K562 (cell line): ENCODE results near the gene DCAF17. TPM values are rescaled to one million over a fixed set of nuclear protein-coding genes. Genes with fewer than 3 reads are reported as not detected.

Experiments used
- ARHGAP35 ChIP-seq: fragments of 450-650 bp; IDR thresholded peaks from 2 replicates; pipeline ENCODE4 v1.6.1; 2018; ENCODE audit not compliant: partially characterized antibody
- ASH1L ChIP-seq: fragments of 450-650 bp; IDR thresholded peaks from 2 replicates; pipeline ENCODE4 v1.6.1; 2018; ENCODE audit warnings: borderline replicate concordance, mild to moderate bottlenecking, low read depth; ENCODE audit not compliant: partially characterized antibody
- ATF1 ChIP-seq, 2 experiments: fragments of 450-650 bp in 1 of 2; IDR thresholded peaks; 2 replicates each; pipeline ENCODE4 v1.6.1; 2016; ENCODE audit warnings: missing compliant biosample characterization in 1 of 2, missing genetic modification characterization in 1 of 2
- DIDO1 ChIP-seq: fragments of 450-650 bp; IDR thresholded peaks from 2 replicates; pipeline ENCODE4 v1.6.1; 2016; ENCODE audit warnings: low read depth, missing biosample characterization, missing genetic modification characterization
- FIP1L1 ChIP-seq: fragments of 200-400 bp; formaldehyde crosslinking; IDR thresholded peaks from 2 replicates; pipeline ENCODE4 v1.6.1; 2018; ENCODE audit warnings: mild to moderate bottlenecking, low read depth, low read length; ENCODE audit not compliant: poor library complexity, severe bottlenecking
- HSF4 ChIP-seq: fragments of 250-450 bp; sonication (Bioruptor Pico); IDR thresholded peaks from 2 replicates; pipeline ENCODE4 v2.1.2; 2022; ENCODE audit warnings: mild to moderate bottlenecking, moderate library complexity, borderline replicate concordance
- KAT2B ChIP-seq: IDR thresholded peaks from one replicate; pipeline ENCODE4 v1.6.1; 2012; ENCODE audit warnings: low read depth, mild to moderate bottlenecking, control low read depth, inconsistent platforms, low read length, moderate library complexity
- MAZ ChIP-seq, 2 experiments: fragments of 450-650 bp in 1 of 2; sonication (generic) in 1 of 2; formaldehyde crosslinking; IDR thresholded peaks in 1 of 2; conservative IDR thresholded peaks in 1 of 2; 2 replicates each; pipeline versions ENCODE4 v1.4.0 to v1.5.0; 2020; ENCODE audit warnings: mild to moderate bottlenecking in 1 of 2, missing genetic modification reagents in 1 of 2
- NFXL1 ChIP-seq: fragments of 450-650 bp; formaldehyde crosslinking; IDR thresholded peaks from 2 replicates; pipeline ENCODE4 v1.4.0; 2021; ENCODE audit warnings: mild to moderate bottlenecking
- POLR2AphosphoS2 ChIP-seq: IDR thresholded peaks from 2 replicates; pipeline ENCODE4 v1.6.1; 2012; ENCODE audit warnings: low read length, improper control_type of control experiment
- POLR2AphosphoS5 ChIP-seq: IDR thresholded peaks from 2 replicates; pipeline ENCODE4 v1.6.1; 2011; ENCODE audit warnings: mild to moderate bottlenecking, low read depth, low read length, moderate library complexity; ENCODE audit not compliant: control insufficient read depth, insufficient read depth
- PTTG1 ChIP-seq: fragments of 450-650 bp; IDR thresholded peaks from 2 replicates; pipeline ENCODE4 v1.6.1; 2016; ENCODE audit warnings: low read depth, mild to moderate bottlenecking, missing genetic modification characterization, missing compliant biosample characterization
- RUNX1 ChIP-seq: sonication (generic); IDR thresholded peaks from 2 replicates; pipeline ENCODE4 v1.6.1; 2016; ENCODE audit warnings: antibody characterized with exemption, low read depth
- SMAD3 ChIP-seq: fragments of 450-650 bp; formaldehyde crosslinking; conservative IDR thresholded peaks from 2 replicates; pipeline ENCODE4 v1.4.0; 2020; ENCODE audit warnings: mild to moderate bottlenecking
- ZC3H11A ChIP-seq: IDR thresholded peaks from 2 replicates; pipeline ENCODE4 v1.6.1; 2012; ENCODE audit warnings: low read depth, low read length, improper control_type of control experiment
- ZNF23 ChIP-seq: fragments of 250-450 bp; sonication (Bioruptor Pico); IDR thresholded peaks from 2 replicates; pipeline ENCODE4 v1.4.0; 2020; ENCODE audit warnings: mild to moderate bottlenecking
- ZNF239 ChIP-seq: fragments of 250-450 bp; sonication (Bioruptor Pico); IDR thresholded peaks from 2 replicates; pipeline ENCODE4 v1.4.0; 2020; ENCODE audit warnings: mild to moderate bottlenecking
- ZNF551 ChIP-seq: fragments of 250-450 bp; sonication (Bioruptor Pico); IDR thresholded peaks from 2 replicates; pipeline ENCODE4 v1.5.0; 2021; ENCODE audit warnings: mild to moderate bottlenecking, moderate library complexity
- ZNF586 ChIP-seq: fragments of 450-650 bp; formaldehyde crosslinking; conservative IDR thresholded peaks from 2 replicates; pipeline ENCODE4 v1.4.0; 2020; ENCODE audit warnings: mild to moderate bottlenecking, moderate library complexity
- polyA plus RNA-seq, 8 experiments: library from polyadenylated mRNA; depleted of rRNA in 4 of 8; stranded (reverse) in 5 of 8; unstranded in 3 of 8; fragments of >200 nt; fragmentation: Nextera tagmentation in 2 of 8; fragmentation: Illumina TruSeq in 1 of 8; extraction: Ambion mirVana in 2 of 8; extraction: Trizol in 1 of 8; gene quantifications; 2 replicates each; pipeline versions ENCODE4 v1.2.1 to v1.2.3, GENCODE V29; 2011 to 2014; ENCODE audit warnings: inconsistent platforms in 1 of 8, missing spikeins in 1 of 8
- total RNA-seq, 7 experiments: library from RNA; depleted of rRNA in 6 of 7; stranded (reverse); fragments of >200 nt in 6 of 7; fragmentation: Illumina TruSeq in 2 of 7; extraction: Trizol in 2 of 7; gene quantifications; 2 replicates each; pipeline versions ENCODE4 v1.2.1 to v1.2.3, GENCODE V29; 2011 to 2021; ENCODE audit warnings: low replicate concordance in 1 of 7
- TF ChIP-seq, protein P1 (sequence below), 2 experiments: IDR thresholded peaks; 2 replicates each; pipeline ENCODE4 v1.6.1; 2012; ENCODE audit warnings: improper control_type of control experiment in 2 of 2, low read depth in 2 of 2, low read length in 2 of 2, borderline replicate concordance in 1 of 2
- TF ChIP-seq, protein P2 (sequence below): fragments of 450-650 bp; formaldehyde crosslinking; IDR thresholded peaks from 2 replicates; pipeline ENCODE4 v1.4.0; 2020; ENCODE audit warnings: mild to moderate bottlenecking, mixed read lengths
- TF ChIP-seq, protein P3 (sequence below): sonication (generic); formaldehyde crosslinking; IDR thresholded peaks from 2 replicates; pipeline ENCODE4 v1.8.1; 2022; ENCODE audit warnings: missing genetic modification reagents

DCAF17 gene
- total and polyA plus RNA-seq, 9 of the 15 experiments (the other 6 are each of a cell fraction or from before 2014, with no cell fraction given) = 10.0 to 38.5 (median 27.1) TPM

DNA sequence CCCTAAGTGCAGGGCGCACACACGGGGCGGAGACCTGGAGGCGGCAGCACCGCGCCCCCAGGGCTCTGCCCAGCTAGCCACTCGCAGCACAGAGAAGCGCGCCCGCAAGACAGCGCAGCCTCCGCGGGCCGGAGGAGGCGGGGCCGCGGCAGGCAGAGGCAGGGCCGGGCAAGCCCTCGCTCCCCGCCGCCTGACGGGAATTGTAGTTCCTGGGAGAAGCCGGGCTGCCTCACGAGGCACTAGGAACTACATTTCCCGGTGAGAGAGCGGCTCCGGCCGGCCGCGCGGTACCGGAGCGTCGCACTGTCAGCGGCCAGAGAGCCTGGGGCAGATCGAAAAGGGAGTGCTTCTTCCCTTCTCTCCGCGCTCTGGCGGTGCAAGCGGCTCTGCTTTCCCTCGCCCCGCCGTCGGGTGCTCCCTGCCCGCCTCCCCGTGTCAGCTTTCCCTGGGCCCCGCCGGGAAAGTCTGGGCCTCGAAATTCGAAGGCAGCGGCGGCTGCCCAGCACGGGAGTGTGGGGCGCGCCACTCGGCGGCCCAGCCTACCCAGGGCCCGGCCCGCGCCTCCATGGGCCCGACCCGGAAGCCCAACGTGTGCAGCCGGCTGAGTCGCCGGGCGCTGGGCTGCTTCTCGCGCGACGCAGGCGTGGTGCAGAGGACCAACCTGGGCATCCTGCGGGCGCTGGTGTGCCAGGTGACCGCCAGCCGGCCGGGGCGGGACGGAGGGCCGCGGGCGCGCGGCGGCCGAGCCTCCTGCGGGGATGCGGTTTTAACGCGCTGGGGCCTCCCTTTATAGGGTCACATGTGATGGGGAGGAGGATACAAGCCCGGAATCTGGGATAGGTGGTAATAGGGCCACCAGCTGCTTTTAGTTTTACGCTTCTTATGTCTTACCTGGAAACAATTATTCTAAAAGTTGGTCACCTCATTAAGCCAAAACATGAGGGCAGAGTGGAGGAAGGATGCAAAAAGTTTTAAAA, at the start of gene DCAF17 (continued):
- TF ChIP-seq, protein P1, sequence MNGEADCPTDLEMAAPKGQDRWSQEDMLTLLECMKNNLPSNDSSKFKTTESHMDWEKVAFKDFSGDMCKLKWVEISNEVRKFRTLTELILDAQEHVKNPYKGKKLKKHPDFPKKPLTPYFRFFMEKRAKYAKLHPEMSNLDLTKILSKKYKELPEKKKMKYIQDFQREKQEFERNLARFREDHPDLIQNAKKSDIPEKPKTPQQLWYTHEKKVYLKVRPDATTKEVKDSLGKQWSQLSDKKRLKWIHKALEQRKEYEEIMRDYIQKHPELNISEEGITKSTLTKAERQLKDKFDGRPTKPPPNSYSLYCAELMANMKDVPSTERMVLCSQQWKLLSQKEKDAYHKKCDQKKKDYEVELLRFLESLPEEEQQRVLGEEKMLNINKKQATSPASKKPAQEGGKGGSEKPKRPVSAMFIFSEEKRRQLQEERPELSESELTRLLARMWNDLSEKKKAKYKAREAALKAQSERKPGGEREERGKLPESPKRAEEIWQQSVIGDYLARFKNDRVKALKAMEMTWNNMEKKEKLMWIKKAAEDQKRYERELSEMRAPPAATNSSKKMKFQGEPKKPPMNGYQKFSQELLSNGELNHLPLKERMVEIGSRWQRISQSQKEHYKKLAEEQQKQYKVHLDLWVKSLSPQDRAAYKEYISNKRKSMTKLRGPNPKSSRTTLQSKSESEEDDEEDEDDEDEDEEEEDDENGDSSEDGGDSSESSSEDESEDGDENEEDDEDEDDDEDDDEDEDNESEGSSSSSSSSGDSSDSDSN (IDR thresholded peaks at IDR 0.05; ENCODE audit: borderline replicate concordance in 1 of 2, low read depth in 2 of 2, low read length in 2 of 2) = peak; percentile 89 to 92; a peak in 3 of 4 replicates
- TF ChIP-seq PTTG1 (tag) (no peak), POLR2AphosphoS2 (peak; percentile 43; the same call in 1 of the 2 replicates), ASH1L (no peak), ZNF239 (CRISPR knock-in tag) (no peak), POLR2AphosphoS5 (peak; percentile 54; the same call in 1 of the 2 replicates), ZNF586 (CRISPR knock-in tag) (no peak), HSF4 (CRISPR knock-in tag) (no peak), KAT2B (peak; percentile 77), SMAD3 (CRISPR knock-in tag) (peak; percentile 78; the same call in 1 of the 2 replicates), ZC3H11A (peak; percentile 54; the same call in 1 of the 2 replicates), ATF1 (CRISPR knock-in tag; IDR thresholded peaks at IDR 0.05) (peak; percentile 16; the same call in 1 of the 2 replicates), ATF1 (tag; IDR thresholded peaks at IDR 0.05) (peak; percentile 88), ZNF23 (CRISPR knock-in tag) (no peak), ARHGAP35 (no peak), NFXL1 (no peak), FIP1L1 (peak; percentile 99), DIDO1 (tag) (peak; percentile 41; the same call in 1 of the 2 replicates), ZNF551 (CRISPR knock-in tag) (no peak), MAZ (CRISPR knock-in tag; conservative IDR thresholded peaks at IDR 0.05 in 1 of 2, IDR thresholded peaks at IDR 0.05 in 1 of 2) (peak; percentile 82 to 92), RUNX1 (no peak; the same call in 1 of the 2 replicates)
- TF ChIP-seq, protein P2, sequence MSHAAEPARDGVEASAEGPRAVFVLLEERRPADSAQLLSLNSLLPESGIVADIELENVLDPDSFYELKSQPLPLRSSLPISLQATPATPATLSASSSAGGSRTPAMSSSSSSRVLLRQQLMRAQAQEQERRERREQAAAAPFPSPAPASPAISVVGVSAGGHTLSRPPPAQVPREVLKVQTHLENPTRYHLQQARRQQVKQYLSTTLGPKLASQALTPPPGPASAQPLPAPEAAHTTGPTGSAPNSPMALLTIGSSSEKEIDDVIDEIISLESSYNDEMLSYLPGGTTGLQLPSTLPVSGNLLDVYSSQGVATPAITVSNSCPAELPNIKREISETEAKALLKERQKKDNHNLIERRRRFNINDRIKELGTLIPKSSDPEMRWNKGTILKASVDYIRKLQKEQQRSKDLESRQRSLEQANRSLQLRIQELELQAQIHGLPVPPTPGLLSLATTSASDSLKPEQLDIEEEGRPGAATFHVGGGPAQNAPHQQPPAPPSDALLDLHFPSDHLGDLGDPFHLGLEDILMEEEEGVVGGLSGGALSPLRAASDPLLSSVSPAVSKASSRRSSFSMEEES (CRISPR knock-in tag) = no peak
- TF ChIP-seq, protein P3, sequence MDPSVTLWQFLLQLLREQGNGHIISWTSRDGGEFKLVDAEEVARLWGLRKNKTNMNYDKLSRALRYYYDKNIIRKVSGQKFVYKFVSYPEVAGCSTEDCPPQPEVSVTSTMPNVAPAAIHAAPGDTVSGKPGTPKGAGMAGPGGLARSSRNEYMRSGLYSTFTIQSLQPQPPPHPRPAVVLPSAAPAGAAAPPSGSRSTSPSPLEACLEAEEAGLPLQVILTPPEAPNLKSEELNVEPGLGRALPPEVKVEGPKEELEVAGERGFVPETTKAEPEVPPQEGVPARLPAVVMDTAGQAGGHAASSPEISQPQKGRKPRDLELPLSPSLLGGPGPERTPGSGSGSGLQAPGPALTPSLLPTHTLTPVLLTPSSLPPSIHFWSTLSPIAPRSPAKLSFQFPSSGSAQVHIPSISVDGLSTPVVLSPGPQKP (CRISPR knock-in tag) = no peak
